Activated CD4-positive, alpha-beta T cell treated with anti-CD3 and anti-CD28 coated beads, Interleukin-2, Interleukin-4, amounts not matched to agents 100 ng/mL and 50 ng/mL, durations not matched to agents 16 hours and 8 hours (primary cell): Measurements from ENCODE around the gene HS3ST4.

Source experiments
- DNase-seq: peaks from one replicate; pipeline ENCODE4 v3.0.0-alpha.2; 2020; ENCODE audit warnings: low spot score

The HS3ST4 gene

GRCh38 chr16:25895380-25895779, 203.6 kb downstream of the HS3ST4 start:
- DNase-seq, result no peak

DNA sequence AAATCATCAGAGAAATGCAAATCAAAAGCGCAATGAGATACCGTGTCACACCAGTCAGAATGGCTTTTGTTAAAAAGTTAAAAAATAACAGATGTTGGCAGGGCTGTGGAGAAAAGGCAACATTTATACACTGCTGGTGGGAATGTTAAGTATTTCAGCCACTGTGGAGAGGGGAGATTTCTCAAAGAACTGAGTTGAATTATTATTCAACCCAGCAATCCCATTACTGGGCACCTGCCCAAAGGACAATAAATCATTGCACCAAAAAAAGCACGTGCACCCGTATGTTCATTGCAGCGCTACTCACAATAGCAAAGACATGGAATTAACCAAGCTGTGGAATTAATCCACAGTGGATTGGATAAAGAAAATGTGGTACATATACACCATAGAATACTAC, 204.7 kb downstream of the HS3ST4 start:
- DNase-seq, result no peak

DNA sequence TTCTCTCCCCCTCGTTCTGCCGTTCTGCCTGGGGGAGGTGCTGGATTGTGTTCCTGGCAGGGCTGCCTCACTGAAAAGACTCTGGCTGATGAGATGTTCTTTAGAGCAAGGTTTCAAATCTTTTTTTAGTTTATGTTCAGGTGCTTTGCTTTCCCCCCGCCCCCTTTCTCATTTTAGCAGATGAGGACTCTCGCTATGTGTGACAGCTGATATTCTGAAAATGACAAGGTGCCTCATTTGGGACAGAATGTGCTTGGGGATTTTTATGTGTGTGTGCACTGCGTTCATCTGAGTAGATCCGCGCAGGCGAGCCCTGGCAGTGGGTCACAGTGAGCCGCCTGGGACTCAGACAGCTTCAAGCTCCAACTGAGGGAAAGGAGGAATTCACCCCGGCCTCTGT, 205.9 kb downstream of the HS3ST4 start:
- DNase-seq, result no peak

GRCh38 chr16:25905810-25906209, 214.1 kb downstream of the HS3ST4 start:
- DNase-seq, result no peak

- no peak for DNase-seq
These were observed 219.2 kb downstream of the HS3ST4 start for GRCh38 chr16:25910971-25911370.

- DNase-seq, result no peak
These were observed 220.6 kb downstream of the HS3ST4 start for GRCh38 chr16:25912321-25912720.

- no peak for DNase-seq
These were observed 222.7 kb downstream of the HS3ST4 start for GRCh38 chr16:25914357-25914962.

- no peak for DNase-seq
These were observed 224.3 kb downstream of the HS3ST4 start for GRCh38 chr16:25916037-25916436.

- no peak for DNase-seq
These were observed 230.7 kb downstream of the HS3ST4 start for GRCh38 chr16:25922438-25922837.

- DNase-seq, result no peak
These were observed 233.7 kb downstream of the HS3ST4 start for GRCh38 chr16:25925421-25925820.

GRCh38 chr16:25931473-25932035, 239.8 kb downstream of the HS3ST4 start:
- DNase-seq, result no peak

DNA sequence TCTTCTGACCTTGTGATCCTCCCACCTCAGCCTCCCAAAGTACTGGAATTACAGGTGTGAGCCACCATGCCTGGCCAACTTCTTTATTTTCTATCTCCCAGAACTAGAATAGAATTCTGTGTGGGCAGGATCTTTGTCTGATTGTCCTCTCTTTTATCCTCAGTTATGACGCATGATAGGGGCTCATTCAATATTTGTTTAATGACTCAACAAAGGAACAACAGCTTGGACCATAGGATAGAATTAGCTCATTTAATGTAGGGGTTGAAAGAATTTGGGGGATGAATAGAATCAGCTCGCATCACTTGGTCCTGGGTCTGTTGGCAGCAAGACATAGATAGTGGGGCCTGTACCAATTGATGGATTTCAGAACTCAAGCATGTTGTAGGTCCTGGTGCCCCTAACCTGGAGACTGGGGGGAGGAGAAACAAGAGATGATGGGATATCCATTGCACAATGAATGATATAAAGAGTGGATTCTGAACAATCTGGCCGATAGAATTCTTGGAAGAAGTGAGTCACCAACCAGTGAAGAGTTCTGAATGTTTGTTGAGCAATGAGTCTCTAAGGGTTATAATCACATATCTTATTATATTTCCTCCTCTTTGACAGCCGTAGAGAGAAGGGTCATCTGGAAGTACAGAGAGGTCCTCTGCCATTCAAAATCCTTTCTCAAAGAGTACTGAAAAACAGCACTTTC, 250.2 kb downstream of the HS3ST4 start:
- DNase-seq, result no peak

GRCh38 chr16:25950586-25951281, 259.0 kb downstream of the HS3ST4 start:
- no peak for DNase-seq

DNA sequence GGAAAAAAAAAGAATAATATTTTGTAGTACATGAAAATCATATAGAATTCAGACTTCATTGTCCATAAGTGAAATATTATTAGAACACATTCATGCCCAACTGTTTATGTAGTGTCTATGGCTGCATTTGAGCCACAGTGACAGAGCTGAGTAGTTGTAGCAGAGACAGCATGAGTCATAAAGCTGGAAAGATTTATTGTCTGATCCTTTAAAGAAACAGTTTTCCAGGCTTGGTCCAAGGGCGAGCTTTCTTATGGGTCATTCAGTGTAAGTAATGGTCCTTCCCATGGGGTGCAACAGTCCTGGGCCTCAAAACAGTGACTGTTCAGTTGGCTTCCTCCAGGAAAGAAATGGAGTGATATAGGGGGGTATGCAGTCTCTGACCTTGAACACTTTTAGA, 260.2 kb downstream of the HS3ST4 start:
- no peak for DNase-seq

- DNase-seq, result no peak
These were observed 261.2 kb downstream of the HS3ST4 start for GRCh38 chr16:25952983-25953382.

DNA sequence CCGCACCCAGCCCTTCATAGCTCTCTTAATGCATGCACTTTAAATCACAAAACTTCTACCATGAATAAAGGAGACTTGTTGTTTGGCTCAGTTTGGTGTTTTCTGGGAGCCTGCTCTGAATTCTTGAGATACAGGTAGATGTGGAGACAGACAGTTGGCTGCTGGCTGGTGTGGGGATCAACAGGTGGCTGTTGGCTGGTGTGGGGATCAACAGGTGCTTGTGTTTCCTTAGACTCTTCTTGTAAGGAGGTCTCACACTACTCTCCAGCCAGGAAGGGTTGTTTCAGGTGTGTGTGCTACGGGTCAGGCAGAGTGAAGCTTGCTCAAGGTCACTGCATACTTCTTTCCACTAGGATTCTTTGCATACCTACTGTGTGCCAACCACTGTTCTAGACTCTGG, 265.9 kb downstream of the HS3ST4 start:
- DNase-seq, result no peak

- DNase-seq, result no peak
These were observed 267.5 kb downstream of the HS3ST4 start for GRCh38 chr16:25959221-25959620.

DNA sequence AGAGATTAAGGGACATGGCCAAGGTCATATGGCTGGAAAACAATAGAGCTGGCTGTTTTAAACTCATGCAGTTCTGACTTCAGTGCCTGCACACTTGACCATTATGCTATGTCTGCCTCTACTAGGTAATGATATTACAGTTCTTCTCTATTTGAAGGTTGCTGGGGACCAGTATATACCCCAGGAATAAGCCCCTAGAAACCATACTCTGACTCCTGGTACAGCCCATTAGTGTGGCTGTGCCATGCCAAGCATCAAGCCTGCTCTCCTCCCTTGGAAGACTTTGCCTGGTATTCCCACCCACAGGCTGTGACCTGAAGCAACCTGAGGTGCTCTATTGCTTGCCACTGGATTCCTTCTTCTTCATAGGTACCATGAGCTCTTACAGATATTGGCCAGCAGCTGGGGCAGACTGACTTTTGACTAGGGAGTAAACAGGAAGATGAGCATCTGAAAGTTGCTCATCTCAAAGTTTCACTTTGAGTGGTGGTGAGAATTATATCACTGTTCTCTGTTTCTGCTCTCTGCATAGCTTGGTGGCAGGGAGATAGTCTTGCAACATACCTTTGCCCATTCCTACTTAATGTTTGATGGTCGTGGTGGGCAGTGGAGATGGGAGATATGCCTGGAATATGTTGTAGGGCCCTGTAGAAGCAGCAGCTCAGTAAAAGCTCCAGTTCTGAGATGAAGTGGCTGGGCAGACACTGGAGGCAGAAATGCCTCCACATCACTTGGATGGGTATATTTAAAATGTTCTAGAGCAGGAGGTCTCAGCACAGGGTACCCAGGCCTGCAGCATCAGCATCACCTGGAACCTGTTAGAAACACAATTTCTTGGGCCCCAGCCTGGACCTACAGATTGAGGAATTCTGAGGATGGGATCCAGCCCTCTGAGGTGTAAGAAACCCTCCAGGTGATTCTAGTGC, 274.7 kb downstream of the HS3ST4 start:
- DNase-seq, result peak; percentile 83

DNA sequence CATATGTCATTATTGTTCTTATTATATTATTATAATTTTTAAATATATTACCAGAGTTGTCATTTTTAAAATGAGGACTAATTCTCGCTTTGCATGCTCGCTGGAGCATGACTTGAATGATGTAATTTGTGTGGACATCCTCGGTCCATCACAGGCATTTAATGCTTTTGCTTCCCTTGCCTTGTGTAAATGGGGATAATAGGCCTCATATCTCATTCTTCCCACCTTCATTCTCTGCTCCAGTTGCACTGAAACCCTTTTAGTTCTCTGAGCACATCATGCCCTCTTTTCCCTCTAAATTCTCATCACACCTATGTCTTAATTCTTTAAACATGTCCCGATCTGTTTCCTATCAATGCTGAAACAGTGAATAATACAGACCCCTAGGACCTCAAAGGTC, 285.4 kb downstream of the HS3ST4 start:
- no peak for DNase-seq

GRCh38 chr16:25978218-25978617, 286.5 kb downstream of the HS3ST4 start:
- no peak for DNase-seq

DNA sequence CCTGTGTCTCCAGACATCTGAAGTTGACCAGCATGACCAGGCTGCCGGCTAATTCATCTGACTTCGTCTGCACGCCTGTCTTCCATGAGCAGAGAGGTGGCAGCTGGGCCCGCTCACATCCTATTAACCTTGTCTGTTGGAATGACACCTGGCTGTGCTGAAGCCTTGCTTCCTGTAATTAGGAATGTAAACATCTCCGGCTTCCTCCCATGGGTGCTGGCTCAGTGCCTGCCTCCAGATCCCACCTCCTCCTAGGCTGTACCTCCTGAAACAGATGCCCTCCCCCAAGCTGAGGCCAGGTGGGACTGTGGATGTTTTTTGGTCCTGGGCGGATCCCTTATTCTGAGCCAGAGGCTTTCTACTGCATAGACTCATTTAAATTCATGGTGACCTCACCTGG, 296.3 kb downstream of the HS3ST4 start:
- DNase-seq, result no peak

- DNase-seq, result no peak
These were observed 297.1 kb downstream of the HS3ST4 start for GRCh38 chr16:25988882-25989281.
